Hippocampal formation (tissue), 2 donors: ENCODE data around the gene FAM83D.
"Not testable (repeated sequence)": the region's sequence is repeated elsewhere in the genome, so short reads cannot be mapped to it uniquely, and the experiment has no call there.

Experiments used
- DNase-seq, 2 donors: peaks; one replicate each; lab custom pipeline; 2025; lab: John Stamatoyannopoulos, UW

FAM83D gene

GRCh38 chr20:38935967-38936407 lies 9.8 kb downstream of the FAM83D start:
- no peak for DNase-seq

- no peak for DNase-seq
These were observed 10.8 kb downstream of the FAM83D start for GRCh38 chr20:38937000-38937399.

- no peak for DNase-seq
These were observed 11.8 kb downstream of the FAM83D start for GRCh38 chr20:38937978-38938473.

GRCh38 chr20:38939686-38940085 lies 13.5 kb downstream of the FAM83D start:
- DNase-seq = no peak

GRCh38 chr20:38940644-38941043 lies 14.4 kb downstream of the FAM83D start:
- DNase-seq = no peak

GRCh38 chr20:38941726-38942389 lies 15.6 kb downstream of the FAM83D start:
- DNase-seq = no peak

- no peak for DNase-seq
These were observed 18.8 kb downstream of the FAM83D start for GRCh38 chr20:38945012-38945411.

GRCh38 chr20:38946836-38947235 lies 20.6 kb downstream of the FAM83D start:
- DNase-seq = no peak

- DNase-seq = no peak
These were observed 21.7 kb downstream of the FAM83D start for GRCh38 chr20:38947931-38948362.

GRCh38 chr20:38950254-38950653 lies 24.0 kb downstream of the FAM83D start:
- DNase-seq = no peak

- DNase-seq = no peak
These were observed 25.4 kb downstream of the FAM83D start for GRCh38 chr20:38951611-38952010.

GRCh38 chr20:38952153-38952552 lies 25.9 kb downstream of the FAM83D start:
- no peak for DNase-seq

GRCh38 chr20:38953630-38954340 lies 27.6 kb downstream of the FAM83D start:
- DNase-seq = no peak

GRCh38 chr20:38957235-38957876 lies 31.1 kb downstream of the FAM83D start:
- DNase-seq = no peak

- DNase-seq = no peak
These were observed 31.8 kb downstream of the FAM83D start for GRCh38 chr20:38957915-38958485.

- DNase-seq = not testable (repeated sequence)
These were observed 34.0 kb downstream of the FAM83D start for GRCh38 chr20:38960187-38960687.

GRCh38 chr20:38961530-38962043 lies 35.4 kb downstream of the FAM83D start:
- no peak for DNase-seq

- peak; percentile 94 to 96 for DNase-seq
These were observed 36.1 kb downstream of the FAM83D start, which contains the start of gene DHX35 for GRCh38 chr20:38962044-38962927. TSS of gene DHX35 (plus strand) at chr20:38962344. CDS start at chr20:38962368, 24 bp downstream.

- DNase-seq = no peak
These were observed 36.7 kb downstream of the FAM83D start for GRCh38 chr20:38962928-38963401.

- no peak for DNase-seq
These were observed 37.5 kb downstream of the FAM83D start for GRCh38 chr20:38963745-38964144.

GRCh38 chr20:38965264-38965663 lies 39.0 kb downstream of the FAM83D start:
- no peak for DNase-seq
